K562 (cell line): Measurements from ENCODE around the gene HAAO. TPM values are rescaled to one million over a fixed set of nuclear protein-coding genes. Genes with fewer than 3 reads are reported as not detected.

Source experiments
- ATAC-seq: fragments of 200-7000 bp; cut with Tn5 transposase; 3 replicates; pipeline ENCODE4 v1.9.1; 2020; ENCODE audit warnings: moderate library complexity
- BruUV-seq: library from RNA; stranded (reverse); fragments of 400-500 nt; replicated peaks from 2 replicates; lab custom pipeline; 2021; lab: Mats Ljungman, UMichigan
- CTCF ChIA-PET: fragments of 300-600 bp; formaldehyde crosslinking; extraction: SDS; loops from one replicate; lab custom pipeline; 2021; ENCODE audit warnings: low intra/inter-chr PET ratio; lab: Yijun Ruan, JAX
- POLR2A ChIA-PET: fragments of 300-600, 350-650 bp; sonication (Branson Sonifier 250); formaldehyde crosslinking; extraction: SDS; loops from one replicate; lab custom pipeline; 2021; ENCODE audit warnings: antibody characterized with exemption, inconsistent platforms; lab: Yijun Ruan, JAX
- DNase-seq, 4 experiments: peaks; one replicate each; pipeline versions ENCODE4 v3.0.0 to v3.0.0-alpha.2; 2011 to 2018; ENCODE audit warnings: low spot score in 3 of 4, mixed read lengths in 3 of 4; ENCODE audit errors: extremely low read depth in 1 of 4
- FAIRE-seq: peaks from 2 replicates; lab custom pipeline; 2011; peaks lifted over from hg19 to GRCh38; lab: Jason Lieb, UNC
- H2AFZ ChIP-seq: 2 replicates; pipeline ENCODE4 v1.6.0; 2011; ENCODE audit warnings: low read depth, low read length, control low read depth, inconsistent platforms
- H3K27ac ChIP-seq: fragments of 200-600 bp; 3 replicates; pipeline ENCODE4 v1.8.0; 2011; ENCODE audit warnings: low read depth, mild to moderate bottlenecking, control low read depth, inconsistent platforms, low read length, moderate library complexity, mixed read lengths; ENCODE audit errors: extremely low read depth
- H3K27me3 ChIP-seq, 2 experiments: fragments of 300-600 bp in 1 of 2; 2 replicates in 1 of 2; 3 replicates in 1 of 2; pipeline versions ENCODE4 v1.6.0 to v1.8.0; 2011; ENCODE audit warnings: inconsistent platforms in 2 of 2, low read length in 2 of 2, mild to moderate bottlenecking in 1 of 2, mixed read lengths in 1 of 2, moderate library complexity in 1 of 2; ENCODE audit not compliant: control insufficient read depth in 2 of 2, insufficient read depth in 2 of 2
- H3K36me3 ChIP-seq: fragments of 300-600 bp; 3 replicates; pipeline ENCODE4 v1.8.0; 2011; ENCODE audit warnings: mild to moderate bottlenecking, low read length, inconsistent platforms; ENCODE audit not compliant: control insufficient read depth, insufficient read depth
- H3K4me1 ChIP-seq, 2 experiments: fragments of 200-600 bp in 1 of 2; replicated peaks in 1 of 2; 2 replicates in 1 of 2; 3 replicates in 1 of 2; pipeline versions ENCODE4 v1.5.1 to v1.8.0; 2011; ENCODE audit warnings: inconsistent platforms in 2 of 2, low read length in 2 of 2, mild to moderate bottlenecking in 1 of 2, mixed read lengths in 1 of 2, moderate library complexity in 1 of 2; ENCODE audit not compliant: control insufficient read depth in 2 of 2, insufficient read depth in 2 of 2
- H3K4me2 ChIP-seq: 2 replicates; pipeline ENCODE4 v1.6.1; 2011; ENCODE audit warnings: low read length, control low read depth, inconsistent platforms, mixed read lengths; ENCODE audit not compliant: insufficient read depth
- H3K4me3 ChIP-seq: fragments of 200-600 bp; sonication (generic), shearing (Covaris generic); 2 replicates; pipeline ENCODE4 v1.5.1; 2016; ENCODE audit warnings: control low read depth, inconsistent platforms
- H3K79me2 ChIP-seq: fragments of 200-600 bp; 3 replicates; pipeline ENCODE4 v1.8.0; 2011; ENCODE audit warnings: low read length, inconsistent platforms; ENCODE audit not compliant: control insufficient read depth, insufficient read depth
- H3K9ac ChIP-seq, 2 experiments: 2 replicates each; pipeline versions ENCODE4 v1.6.0 to v1.6.1; 2011; ENCODE audit warnings: low read depth in 2 of 2, low read length in 2 of 2, control low read depth in 1 of 2, inconsistent platforms in 1 of 2, mild to moderate bottlenecking in 1 of 2, mixed read lengths in 1 of 2; ENCODE audit not compliant: insufficient read depth in 1 of 2
- H3K9me1 ChIP-seq: one replicate; pipeline ENCODE4 v1.6.0; 2011; ENCODE audit warnings: inconsistent platforms, mild to moderate bottlenecking, low read length, moderate library complexity; ENCODE audit not compliant: control insufficient read depth, insufficient read depth
- H3K9me3 ChIP-seq: replicated peaks from 2 replicates; pipeline ENCODE4 v1.5.1; 2011; ENCODE audit warnings: low read depth, low read length, inconsistent platforms; ENCODE audit not compliant: control insufficient read depth, insufficient read depth
- H4K20me1 ChIP-seq: replicated peaks from 2 replicates; pipeline ENCODE4 v1.6.1; 2011; ENCODE audit warnings: low read length, inconsistent platforms, mixed read lengths; ENCODE audit not compliant: control insufficient read depth, insufficient read depth
- BMI1 ChIP-seq: fragments of 150-350 bp; IDR thresholded peaks from 2 replicates; pipeline ENCODE4 v1.6.1; 2014; ENCODE audit warnings: low read length
- CBX5 ChIP-seq: IDR thresholded peaks from 2 replicates; pipeline ENCODE4 v1.6.1; 2014; ENCODE audit warnings: low read depth, borderline replicate concordance
- CREB3 ChIP-seq: fragments of 450-650 bp; conservative IDR thresholded peaks from 2 replicates; pipeline ENCODE4 v1.6.1; 2016; ENCODE audit warnings: missing genetic modification characterization, low read depth, mild to moderate bottlenecking, missing compliant biosample characterization, moderate library complexity
- PHB2 ChIP-seq: fragments of 450-650 bp; IDR thresholded peaks from 2 replicates; pipeline ENCODE4 v1.6.1; 2017; ENCODE audit warnings: low read depth
- ZFP36 ChIP-seq: fragments of 150-350 bp; IDR thresholded peaks from 2 replicates; pipeline ENCODE4 v1.6.1; 2018; ENCODE audit warnings: low read length, low read depth; ENCODE audit not compliant: partially characterized antibody
- ZNF134 ChIP-seq: fragments of 250-450 bp; sonication (Bioruptor Pico); conservative IDR thresholded peaks from 2 replicates; pipeline ENCODE4 v1.4.0; 2020
- ZNF23 ChIP-seq: fragments of 250-450 bp; sonication (Bioruptor Pico); IDR thresholded peaks from 2 replicates; pipeline ENCODE4 v1.4.0; 2020; ENCODE audit warnings: mild to moderate bottlenecking
- ZNF253 ChIP-seq: fragments of 250-450 bp; sonication (Bioruptor Pico); conservative IDR thresholded peaks from 2 replicates; pipeline ENCODE4 v1.6.1; 2021; ENCODE audit warnings: mild to moderate bottlenecking
- ZNF561 ChIP-seq: fragments of 450-650 bp; formaldehyde crosslinking; conservative IDR thresholded peaks from 2 replicates; pipeline ENCODE4 v1.4.0; 2020; ENCODE audit warnings: mild to moderate bottlenecking, moderate library complexity
- WGBS: fragments of 100-300 bp; shearing (Covaris generic); methylation state at CpG from one replicate; pipeline ENCODE4 v1.1.6; 2016; ENCODE audit warnings: low coverage, mixed read lengths; ENCODE audit not compliant: insufficient coverage; ENCODE audit errors: missing lambda C conversion rate; 5-methylcytosine and 5-hydroxymethylcytosine counted together
- in situ Hi-C: fragments of 300-500 bp; cut with MboI; formaldehyde crosslinking; loops from 4 replicates; pipeline ENCODE4 v1.15.0; 2018; ENCODE audit warnings: inconsistent platforms, mixed read lengths
- intact Hi-C: fragments of 100-400 bp; cut with micrococcal nuclease; formaldehyde crosslinking; loops from 2 replicates; pipeline ENCODE4 v1.14.2; 2022
- polyA plus RNA-seq, 8 experiments: library from polyadenylated mRNA; depleted of rRNA in 4 of 8; stranded (reverse) in 5 of 8; unstranded in 3 of 8; fragments of >200 nt; fragmentation: Nextera tagmentation in 2 of 8; fragmentation: Illumina TruSeq in 1 of 8; extraction: Ambion mirVana in 2 of 8; extraction: Trizol in 1 of 8; gene quantifications; 2 replicates each; pipeline versions ENCODE4 v1.2.1 to v1.2.3, GENCODE V29; 2011 to 2014; ENCODE audit warnings: inconsistent platforms in 1 of 8, missing spikeins in 1 of 8
- total RNA-seq, 7 experiments: library from RNA; depleted of rRNA in 6 of 7; stranded (reverse); fragments of >200 nt in 6 of 7; fragmentation: Illumina TruSeq in 2 of 7; extraction: Trizol in 2 of 7; gene quantifications; 2 replicates each; pipeline versions ENCODE4 v1.2.1 to v1.2.3, GENCODE V29; 2011 to 2021; ENCODE audit warnings: low replicate concordance in 1 of 7
- TF ChIP-seq, protein P1 (sequence below): fragments of 250-450 bp; sonication (Bioruptor Pico); IDR thresholded peaks from 2 replicates; pipeline ENCODE4 v1.5.0; 2021; ENCODE audit warnings: mild to moderate bottlenecking, borderline replicate concordance

The HAAO gene
- total and polyA plus RNA-seq, 9 of the 15 experiments (the other 6 are each of a cell fraction or from before 2014, with no cell fraction given), result not detected

DNA sequence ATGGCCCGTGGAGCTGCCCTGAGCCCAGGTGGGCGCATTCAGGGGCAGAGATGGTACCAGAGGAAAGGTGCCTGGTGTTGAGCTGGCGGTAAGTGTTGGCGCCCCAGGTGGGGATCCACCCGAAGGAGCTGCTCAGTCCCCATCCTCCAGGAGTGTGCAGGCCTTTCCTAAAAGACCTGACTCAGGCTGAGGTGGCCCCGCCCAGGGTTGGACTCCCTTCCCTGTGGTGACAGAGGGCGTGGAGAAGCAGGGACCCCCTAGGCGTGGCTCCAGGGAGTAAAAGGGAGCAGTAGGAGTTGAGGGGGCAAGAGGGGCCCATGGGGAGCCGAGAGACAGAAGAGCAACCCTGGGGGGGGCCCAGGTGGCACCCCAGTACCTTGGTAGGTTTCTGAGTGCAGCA, 30.8 kb downstream of the HAAO start (continued):
- no peak for TF ChIP-seq ZFP36

DNA sequence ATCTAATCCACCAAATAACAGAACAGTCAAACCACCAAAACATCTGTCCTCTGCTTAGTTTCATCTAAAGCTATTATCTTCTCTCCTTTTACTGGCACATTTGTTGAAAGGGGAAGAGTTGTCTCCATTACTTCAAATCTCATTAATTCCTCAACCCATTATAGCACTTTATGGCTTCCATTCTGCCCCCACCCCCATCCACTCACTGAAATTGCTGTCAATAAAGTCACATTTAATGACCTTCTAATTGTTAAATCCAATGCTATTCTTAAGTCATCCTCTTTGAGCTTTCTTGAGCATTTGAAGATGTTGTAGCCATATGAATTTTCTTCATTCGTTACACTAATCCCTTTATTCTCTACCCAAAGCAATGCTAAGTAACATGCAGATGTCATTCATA, 33.6 kb downstream of the HAAO start:
- intact Hi-C loops, result no loop called here
- WGBS, result 0% methylated on average over 1 of the region's 1 CpG
- H3K79me2 ChIP-seq, result no peaks in the 10 kb centered on the region

More for the DNA sequence above, 33.6 kb downstream of the HAAO start:
- ChIA-PET CTCF (no interaction called here), POLR2A (interaction anchor here (0.7 kb wide), 1 partner anchor 10 kb away, joined by 3 read pairs; no protein-coding TSS in a partner anchor)
- Histone ChIP-seq H3K27ac (no peak overlapping the region), H3K4me2 (no peak overlapping the region), H3K9me1 (no peaks in the 10 kb centered on the region), H3K36me3 (no peaks in the 10 kb centered on the region), H3K9me3 (no peaks in the 10 kb centered on the region), H2AFZ (no peak overlapping the region), H4K20me1 (peaks cover 8% of the 10 kb centered on the region), H3K9ac (no peak overlapping the region), H3K4me3 (no peak overlapping the region), H3K27me3 (peaks cover 6 to 66% of the 10 kb centered on the region in 2 experiments; a peak in 4 of 5 replicates), H3K4me1 (peaks cover 0 to 18% of the 10 kb centered on the region in 2 experiments; a peak in 1 of 5 replicates)
- DNase-seq (no peak), ATAC-seq (no peak), FAIRE-seq (no peak)
- TF ChIP-seq ZNF134 (CRISPR knock-in tag), result no peak
- no peak for TF ChIP-seq PHB2
- no peak for TF ChIP-seq ZNF23 (CRISPR knock-in tag)
- TF ChIP-seq BMI1, result no peak
- no peak for TF ChIP-seq CBX5
- TF ChIP-seq ZNF253, result no peak
- TF ChIP-seq, protein P1, sequence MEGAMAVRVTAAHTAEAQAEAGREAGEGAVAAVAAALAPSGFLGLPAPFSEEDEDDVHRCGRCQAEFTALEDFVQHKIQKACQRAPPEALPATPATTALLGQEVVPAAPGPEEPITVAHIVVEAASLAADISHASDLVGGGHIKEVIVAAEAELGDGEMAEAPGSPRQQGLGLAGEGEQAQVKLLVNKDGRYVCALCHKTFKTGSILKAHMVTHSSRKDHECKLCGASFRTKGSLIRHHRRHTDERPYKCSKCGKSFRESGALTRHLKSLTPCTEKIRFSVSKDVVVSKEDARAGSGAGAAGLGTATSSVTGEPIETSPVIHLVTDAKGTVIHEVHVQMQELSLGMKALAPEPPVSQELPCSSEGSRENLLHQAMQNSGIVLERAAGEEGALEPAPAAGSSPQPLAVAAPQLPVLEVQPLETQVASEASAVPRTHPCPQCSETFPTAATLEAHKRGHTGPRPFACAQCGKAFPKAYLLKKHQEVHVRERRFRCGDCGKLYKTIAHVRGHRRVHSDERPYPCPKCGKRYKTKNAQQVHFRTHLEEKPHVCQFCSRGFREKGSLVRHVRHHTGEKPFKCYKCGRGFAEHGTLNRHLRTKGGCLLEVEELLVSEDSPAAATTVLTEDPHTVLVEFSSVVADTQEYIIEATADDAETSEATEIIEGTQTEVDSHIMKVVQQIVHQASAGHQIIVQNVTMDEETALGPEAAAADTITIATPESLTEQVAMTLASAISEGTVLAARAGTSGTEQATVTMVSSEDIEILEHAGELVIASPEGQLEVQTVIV (CRISPR knock-in tag), result no peak
- TF ChIP-seq ZNF561, result no peak
- TF ChIP-seq CREB3 (tag), result no peak
- in situ Hi-C loops, result no loop called here
- BruUV-seq, result no TSS peak
